ENCODE measurements around the gene ACTL9.

Gene ACTL9

DNA sequence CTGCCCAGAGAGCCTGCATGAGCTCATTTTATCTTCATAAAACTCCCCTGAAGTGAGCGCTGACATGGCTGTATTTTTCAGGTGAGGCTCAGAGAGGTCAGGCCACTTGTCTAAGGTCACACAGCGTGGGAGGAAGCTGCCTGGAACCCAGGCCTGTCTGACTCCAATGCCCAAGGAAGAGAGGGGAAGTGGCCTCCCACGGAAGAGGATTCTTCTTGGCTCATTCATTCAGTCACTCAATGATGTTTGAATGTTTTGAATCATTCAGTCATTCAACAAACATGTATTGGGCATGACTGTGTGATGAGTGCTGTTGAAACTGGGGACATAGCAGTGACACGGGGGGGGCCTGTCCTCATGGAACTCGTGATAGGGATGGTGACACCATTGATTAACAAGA, 12.0 kb downstream of the ACTL9 start:
- TF ChIP-seq SPI1 (IDR thresholded peaks at IDR 0.05; ENCODE audit: borderline replicate concordance, low read depth) (no peak), POLR2AphosphoS5 (IDR thresholded peaks at IDR 0.05; ENCODE audit: low read depth) (no peak), GABPA (IDR thresholded peaks at IDR 0.05; ENCODE audit: low read depth) (no peak)
- TF ChIP-seq, protein P1, sequence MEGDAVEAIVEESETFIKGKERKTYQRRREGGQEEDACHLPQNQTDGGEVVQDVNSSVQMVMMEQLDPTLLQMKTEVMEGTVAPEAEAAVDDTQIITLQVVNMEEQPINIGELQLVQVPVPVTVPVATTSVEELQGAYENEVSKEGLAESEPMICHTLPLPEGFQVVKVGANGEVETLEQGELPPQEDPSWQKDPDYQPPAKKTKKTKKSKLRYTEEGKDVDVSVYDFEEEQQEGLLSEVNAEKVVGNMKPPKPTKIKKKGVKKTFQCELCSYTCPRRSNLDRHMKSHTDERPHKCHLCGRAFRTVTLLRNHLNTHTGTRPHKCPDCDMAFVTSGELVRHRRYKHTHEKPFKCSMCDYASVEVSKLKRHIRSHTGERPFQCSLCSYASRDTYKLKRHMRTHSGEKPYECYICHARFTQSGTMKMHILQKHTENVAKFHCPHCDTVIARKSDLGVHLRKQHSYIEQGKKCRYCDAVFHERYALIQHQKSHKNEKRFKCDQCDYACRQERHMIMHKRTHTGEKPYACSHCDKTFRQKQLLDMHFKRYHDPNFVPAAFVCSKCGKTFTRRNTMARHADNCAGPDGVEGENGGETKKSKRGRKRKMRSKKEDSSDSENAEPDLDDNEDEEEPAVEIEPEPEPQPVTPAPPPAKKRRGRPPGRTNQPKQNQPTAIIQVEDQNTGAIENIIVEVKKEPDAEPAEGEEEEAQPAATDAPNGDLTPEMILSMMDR (IDR thresholded peaks at IDR 0.05; ENCODE audit: insufficient read depth, low read length), result no peak
- TF ChIP-seq, protein P2, sequence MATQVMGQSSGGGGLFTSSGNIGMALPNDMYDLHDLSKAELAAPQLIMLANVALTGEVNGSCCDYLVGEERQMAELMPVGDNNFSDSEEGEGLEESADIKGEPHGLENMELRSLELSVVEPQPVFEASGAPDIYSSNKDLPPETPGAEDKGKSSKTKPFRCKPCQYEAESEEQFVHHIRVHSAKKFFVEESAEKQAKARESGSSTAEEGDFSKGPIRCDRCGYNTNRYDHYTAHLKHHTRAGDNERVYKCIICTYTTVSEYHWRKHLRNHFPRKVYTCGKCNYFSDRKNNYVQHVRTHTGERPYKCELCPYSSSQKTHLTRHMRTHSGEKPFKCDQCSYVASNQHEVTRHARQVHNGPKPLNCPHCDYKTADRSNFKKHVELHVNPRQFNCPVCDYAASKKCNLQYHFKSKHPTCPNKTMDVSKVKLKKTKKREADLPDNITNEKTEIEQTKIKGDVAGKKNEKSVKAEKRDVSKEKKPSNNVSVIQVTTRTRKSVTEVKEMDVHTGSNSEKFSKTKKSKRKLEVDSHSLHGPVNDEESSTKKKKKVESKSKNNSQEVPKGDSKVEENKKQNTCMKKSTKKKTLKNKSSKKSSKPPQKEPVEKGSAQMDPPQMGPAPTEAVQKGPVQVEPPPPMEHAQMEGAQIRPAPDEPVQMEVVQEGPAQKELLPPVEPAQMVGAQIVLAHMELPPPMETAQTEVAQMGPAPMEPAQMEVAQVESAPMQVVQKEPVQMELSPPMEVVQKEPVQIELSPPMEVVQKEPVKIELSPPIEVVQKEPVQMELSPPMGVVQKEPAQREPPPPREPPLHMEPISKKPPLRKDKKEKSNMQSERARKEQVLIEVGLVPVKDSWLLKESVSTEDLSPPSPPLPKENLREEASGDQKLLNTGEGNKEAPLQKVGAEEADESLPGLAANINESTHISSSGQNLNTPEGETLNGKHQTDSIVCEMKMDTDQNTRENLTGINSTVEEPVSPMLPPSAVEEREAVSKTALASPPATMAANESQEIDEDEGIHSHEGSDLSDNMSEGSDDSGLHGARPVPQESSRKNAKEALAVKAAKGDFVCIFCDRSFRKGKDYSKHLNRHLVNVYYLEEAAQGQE (IDR thresholded peaks at IDR 0.05; ENCODE audit: insufficient replicate concordance, low read depth), result no peak
- H3K27me3 ChIP-seq (ENCODE audit: insufficient read depth, poor library complexity, severe bottlenecking), result no peaks in the 10 kb centered on the region
- no peak overlapping the region for H3K27ac ChIP-seq (replicated peaks)
- H3K4me3 ChIP-seq (replicated peaks; ENCODE audit: insufficient read depth, low read length), result no peak overlapping the region
- no peak for DNase-seq (ENCODE audit: low read depth in 1 of 2, low spot score in 1 of 2)

DNA sequence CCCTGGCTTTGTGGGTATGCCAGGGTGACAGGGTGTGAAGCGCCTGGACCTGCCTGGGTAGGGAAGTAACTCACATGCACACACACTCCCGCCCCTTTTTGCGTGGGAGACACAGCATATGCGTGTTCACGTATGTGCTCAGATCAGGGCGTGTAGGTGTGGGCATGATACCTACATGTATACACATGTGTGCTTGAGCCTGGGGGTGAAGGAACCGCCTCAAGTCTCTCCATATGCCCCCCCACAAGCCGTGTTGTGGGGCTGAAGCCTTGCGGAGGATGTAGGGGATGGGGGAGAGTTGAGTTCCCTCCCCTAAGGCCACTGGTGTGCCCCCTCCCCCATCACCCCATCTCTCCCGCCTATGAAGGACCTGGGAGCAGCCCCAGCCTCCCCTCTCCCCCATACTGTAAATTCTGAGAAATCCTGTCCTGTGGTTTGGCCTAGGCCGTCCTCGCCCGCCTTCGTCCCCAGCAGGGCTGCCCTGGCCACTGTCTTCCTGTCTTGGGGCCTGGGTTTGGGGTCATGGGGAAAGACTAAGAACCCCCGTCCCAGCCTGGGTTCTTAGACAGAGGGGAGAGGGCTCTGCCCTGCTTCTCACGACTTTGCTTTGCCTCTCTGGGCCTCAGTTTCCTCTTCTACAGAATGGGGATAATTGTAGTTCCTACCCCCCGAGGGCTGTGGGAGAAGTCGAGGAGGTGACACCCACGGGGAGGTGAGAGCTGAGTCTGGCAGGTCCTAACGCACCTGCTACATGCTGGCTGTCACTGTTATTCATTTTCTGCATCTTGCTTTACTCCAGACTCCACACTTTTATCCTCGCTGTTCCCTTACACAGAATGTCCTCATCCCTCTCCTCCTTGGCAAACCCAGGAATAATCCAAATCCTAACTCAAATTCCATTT, 14.3 kb downstream of the ACTL9 start:
- H3K27ac ChIP-seq (replicated peaks), result no peak overlapping the region
- DNase-seq (ENCODE audit: low read depth in 1 of 2, low spot score in 1 of 2), result no peak

DNA sequence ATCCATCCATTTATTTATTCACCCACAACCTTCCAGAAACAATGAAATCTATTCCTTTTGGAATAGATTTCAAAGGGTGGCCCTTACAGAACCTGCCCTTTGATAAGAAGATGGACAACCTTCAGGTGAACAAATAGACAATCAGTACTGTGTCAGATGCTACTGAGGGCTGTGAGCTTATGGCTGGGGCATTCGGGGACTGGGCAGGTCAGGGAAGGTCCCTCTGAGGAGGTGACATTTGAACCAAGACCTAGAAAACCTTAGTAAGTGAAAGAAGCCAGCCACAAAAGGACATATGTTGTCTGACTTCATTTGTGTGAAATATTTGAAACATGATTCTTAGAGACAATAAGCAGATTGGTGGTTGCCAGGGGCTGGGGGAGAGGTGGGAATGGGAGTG, 15.7 kb downstream of the ACTL9 start:
- DNase-seq (ENCODE audit: low read depth in 1 of 2, low spot score in 1 of 2), result no peak
- TF ChIP-seq, protein P2 (IDR thresholded peaks at IDR 0.05; ENCODE audit: insufficient replicate concordance, low read depth), result no peak
- TF ChIP-seq POLR2AphosphoS5 (IDR thresholded peaks at IDR 0.05; ENCODE audit: low read depth) (no peak), GABPA (IDR thresholded peaks at IDR 0.05; ENCODE audit: low read depth) (no peak), SPI1 (IDR thresholded peaks at IDR 0.05; ENCODE audit: borderline replicate concordance, low read depth) (no peak)
- TF ChIP-seq, protein P1 (IDR thresholded peaks at IDR 0.05; ENCODE audit: insufficient read depth, low read length), result no peak
- H3K27me3 ChIP-seq (ENCODE audit: insufficient read depth, poor library complexity, severe bottlenecking), result no peaks in the 10 kb centered on the region
- H3K4me3 ChIP-seq (replicated peaks; ENCODE audit: insufficient read depth, low read length), result no peak overlapping the region
- H3K27ac ChIP-seq (replicated peaks), result no peak overlapping the region

More for the DNA sequence above, 14.3 kb downstream of the ACTL9 start:
- Histone ChIP-seq H3K27me3 (ENCODE audit: insufficient read depth, poor library complexity, severe bottlenecking) (no peaks in the 10 kb centered on the region), H3K4me3 (replicated peaks; ENCODE audit: insufficient read depth, low read length) (no peak overlapping the region)
- TF ChIP-seq POLR2AphosphoS5 (IDR thresholded peaks at IDR 0.05; ENCODE audit: low read depth), result no peak
- TF ChIP-seq, protein P2 (IDR thresholded peaks at IDR 0.05; ENCODE audit: insufficient replicate concordance, low read depth), result no peak
- TF ChIP-seq GABPA (IDR thresholded peaks at IDR 0.05; ENCODE audit: low read depth), result no peak
- TF ChIP-seq, protein P1 (IDR thresholded peaks at IDR 0.05; ENCODE audit: insufficient read depth, low read length), result no peak
- TF ChIP-seq SPI1 (IDR thresholded peaks at IDR 0.05; ENCODE audit: borderline replicate concordance, low read depth), result no peak

Data from HL-60 (cell line).